AG10803 (cell line): ENCODE measurements around the gene ZMIZ2.

Experiments used
- DNase-seq: peaks from one replicate; pipeline ENCODE4 v3.0.0; 2010; ENCODE audit warnings: low read depth
- H3K4me3 ChIP-seq: 2 replicates; pipeline ENCODE4 v1.5.1; 2011; ENCODE audit warnings: mild to moderate bottlenecking, low read length, control low read depth
- TF ChIP-seq, protein P1 (sequence below): conservative IDR thresholded peaks from 2 replicates; pipeline ENCODE4 v1.5.1; 2011; ENCODE audit warnings: mild to moderate bottlenecking, low read length, control low read depth, inconsistent platforms

Gene ZMIZ2

DNA sequence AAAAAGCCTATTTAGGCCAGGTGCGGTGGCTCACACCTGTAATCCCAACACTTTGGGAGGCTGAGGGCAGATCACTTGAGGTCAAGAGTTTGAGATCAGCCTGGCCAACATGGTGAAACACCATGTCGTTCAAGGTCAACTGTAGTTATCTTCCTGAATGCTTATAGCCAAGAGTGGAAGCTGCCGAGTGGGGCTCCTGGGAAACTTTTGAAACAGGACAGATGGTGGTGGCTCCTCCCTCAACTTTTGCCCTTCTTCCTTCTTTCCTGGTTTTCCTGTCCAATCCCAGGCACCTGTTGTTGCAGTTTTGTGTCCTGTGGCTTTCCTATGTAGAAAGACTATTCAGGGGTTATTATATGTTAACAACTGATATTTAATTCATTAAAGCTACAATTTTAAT is 39.1 kb downstream of the ZMIZ2 start:
- no peak for DNase-seq
- TF ChIP-seq, protein P1, sequence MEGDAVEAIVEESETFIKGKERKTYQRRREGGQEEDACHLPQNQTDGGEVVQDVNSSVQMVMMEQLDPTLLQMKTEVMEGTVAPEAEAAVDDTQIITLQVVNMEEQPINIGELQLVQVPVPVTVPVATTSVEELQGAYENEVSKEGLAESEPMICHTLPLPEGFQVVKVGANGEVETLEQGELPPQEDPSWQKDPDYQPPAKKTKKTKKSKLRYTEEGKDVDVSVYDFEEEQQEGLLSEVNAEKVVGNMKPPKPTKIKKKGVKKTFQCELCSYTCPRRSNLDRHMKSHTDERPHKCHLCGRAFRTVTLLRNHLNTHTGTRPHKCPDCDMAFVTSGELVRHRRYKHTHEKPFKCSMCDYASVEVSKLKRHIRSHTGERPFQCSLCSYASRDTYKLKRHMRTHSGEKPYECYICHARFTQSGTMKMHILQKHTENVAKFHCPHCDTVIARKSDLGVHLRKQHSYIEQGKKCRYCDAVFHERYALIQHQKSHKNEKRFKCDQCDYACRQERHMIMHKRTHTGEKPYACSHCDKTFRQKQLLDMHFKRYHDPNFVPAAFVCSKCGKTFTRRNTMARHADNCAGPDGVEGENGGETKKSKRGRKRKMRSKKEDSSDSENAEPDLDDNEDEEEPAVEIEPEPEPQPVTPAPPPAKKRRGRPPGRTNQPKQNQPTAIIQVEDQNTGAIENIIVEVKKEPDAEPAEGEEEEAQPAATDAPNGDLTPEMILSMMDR: no peak
- no peak overlapping the region for H3K4me3 ChIP-seq

DNA sequence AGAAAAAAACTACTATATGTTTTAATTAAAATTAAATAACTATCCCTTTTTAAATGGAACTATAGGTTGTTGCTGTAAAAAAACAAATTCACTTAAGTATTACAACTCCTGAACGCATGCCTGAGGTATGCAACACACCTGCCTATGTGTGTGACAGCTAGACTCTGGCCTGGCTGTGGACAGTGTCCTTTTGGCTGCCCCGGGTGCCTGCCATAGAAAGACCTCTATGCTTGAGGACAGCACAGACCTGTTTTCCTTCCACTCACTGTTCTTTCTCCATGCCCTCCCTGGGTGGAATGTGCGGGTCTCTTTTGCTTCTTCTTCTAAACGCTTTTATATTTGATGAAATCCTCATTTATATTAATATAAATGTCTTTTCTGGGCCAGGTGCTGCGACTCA is 41.3 kb downstream of the ZMIZ2 start:
- H3K4me3 ChIP-seq: no peak overlapping the region
- TF ChIP-seq, protein P1: no peak
- no peak for DNase-seq

DNA sequence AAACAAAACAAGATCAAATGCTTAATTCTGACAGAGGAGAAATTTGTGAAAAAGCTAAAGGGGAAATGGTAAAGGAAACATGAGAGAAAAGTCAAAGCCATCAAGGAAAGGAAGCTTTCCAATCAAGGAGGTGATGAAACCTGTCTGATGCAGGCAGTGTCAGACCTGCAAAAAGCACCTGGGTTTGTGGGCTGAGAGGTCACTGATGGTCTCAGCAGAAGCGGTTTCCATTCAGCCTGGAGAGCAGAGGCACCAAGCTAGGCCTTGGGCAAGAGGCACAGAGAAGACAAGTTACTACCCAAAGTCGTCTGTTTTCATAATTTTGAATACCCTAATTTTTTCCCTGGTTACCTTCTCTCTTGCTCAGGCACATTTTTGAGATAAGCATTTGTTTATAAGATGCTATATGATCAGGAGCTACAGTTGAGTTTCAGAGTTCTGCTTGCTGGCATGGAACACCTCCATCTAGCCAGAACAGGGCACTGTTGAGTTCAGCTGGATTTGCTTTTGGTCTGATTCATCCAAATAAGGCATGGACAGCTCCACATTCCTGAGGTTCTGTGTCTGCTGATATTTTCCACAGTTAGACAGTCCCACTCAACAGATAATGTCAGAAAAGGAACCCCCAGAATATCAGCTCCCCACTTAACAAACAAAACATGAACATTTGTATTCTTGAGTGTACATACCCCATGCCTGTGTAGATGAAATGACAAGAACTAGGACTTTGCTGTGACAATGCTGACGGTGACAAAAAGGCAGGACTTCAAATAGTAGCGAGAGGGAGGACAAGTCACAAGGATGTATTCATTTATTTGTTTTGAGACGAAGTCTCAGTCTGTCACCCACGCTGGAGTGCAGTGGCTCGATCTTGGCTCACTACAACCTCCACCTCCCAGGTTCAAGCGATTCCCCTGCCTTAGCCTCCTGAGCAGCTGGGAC is 42.9 kb downstream of the ZMIZ2 start:
- no peak overlapping the region for H3K4me3 ChIP-seq
- TF ChIP-seq, protein P1: peak; percentile 53
- peak; percentile 67 for DNase-seq

DNA sequence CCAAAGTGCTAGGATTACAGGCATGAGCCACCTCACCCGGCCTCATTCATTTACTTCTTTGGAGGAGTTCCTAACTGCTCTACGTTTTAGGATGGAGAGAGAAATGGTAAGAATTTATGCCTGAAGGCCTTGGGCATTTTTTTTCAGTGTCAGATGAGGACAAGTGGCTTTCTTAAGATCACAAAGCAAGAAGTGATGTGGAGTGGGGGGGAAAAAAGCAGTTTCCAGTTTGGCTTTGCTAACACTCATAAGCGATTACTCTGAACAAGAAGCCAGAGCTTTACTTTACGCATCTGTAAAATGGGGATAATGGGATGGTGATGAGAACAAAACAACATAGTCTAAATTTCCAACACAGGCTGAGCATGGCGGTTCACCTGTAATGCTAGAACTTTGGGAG is 45.3 kb downstream of the ZMIZ2 start:
- H3K4me3 ChIP-seq: no peak overlapping the region
- TF ChIP-seq, protein P1: no peak
- peak; percentile 26 for DNase-seq

DNA sequence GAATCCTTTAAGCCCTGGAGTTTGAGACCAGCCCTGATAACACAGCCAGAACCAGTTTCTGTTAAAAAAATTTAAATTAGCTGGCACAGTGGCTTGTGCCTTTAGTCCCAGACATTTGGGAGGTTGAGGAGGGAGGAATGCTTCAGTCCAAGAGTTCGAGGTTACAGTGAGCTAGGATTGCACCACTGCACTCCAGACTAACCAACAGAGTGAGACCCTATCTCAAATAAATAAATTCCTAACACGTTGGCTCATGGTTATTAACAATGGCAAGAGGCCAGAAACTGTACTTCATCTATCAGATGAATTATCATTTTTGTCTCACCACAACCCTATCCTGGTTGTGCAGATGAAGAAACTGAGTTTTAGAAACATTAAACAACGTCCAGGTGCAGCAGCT is 45.7 kb downstream of the ZMIZ2 start:
- TF ChIP-seq, protein P1: no peak
- DNase-seq: peak; percentile 18
- H3K4me3 ChIP-seq: no peak overlapping the region

DNA sequence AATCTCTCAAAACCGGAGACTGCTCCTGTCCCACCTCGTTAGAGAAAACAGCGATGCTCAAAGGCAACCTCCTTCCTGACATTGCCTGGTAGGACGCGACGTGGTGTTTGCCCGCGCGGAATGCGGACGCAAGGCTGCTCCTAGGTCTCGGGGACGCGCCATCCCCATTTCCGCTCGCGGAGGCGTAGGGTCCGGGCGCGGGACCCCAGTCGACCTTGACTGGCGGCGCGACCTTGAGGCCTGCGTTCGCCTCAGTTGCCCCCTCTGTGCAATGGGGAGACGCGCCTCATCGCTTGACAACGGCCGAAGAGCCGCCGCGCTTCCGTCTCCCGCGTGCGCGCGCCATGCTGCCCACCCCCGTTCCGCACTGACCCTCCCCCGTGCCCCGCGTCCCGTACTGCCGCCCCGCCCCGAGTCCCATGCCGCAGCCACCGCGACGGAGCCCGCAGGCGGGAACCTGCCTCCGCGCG is 47.4 kb downstream of the ZMIZ2 start:
- TF ChIP-seq, protein P1: no peak
- H3K4me3 ChIP-seq: peak overlapping the region; percentile 95
- peak; percentile 44 for DNase-seq
